ENCODE results near the gene PLCZ1. TPM values are rescaled to one million over a fixed set of nuclear protein-coding genes. Genes with fewer than 3 reads are reported as not detected.

Gene PLCZ1
- total and polyA plus RNA-seq, 10 of the 15 experiments (the other 5 are each of a cell fraction or from before 2014, with no cell fraction given): not detected

DNA sequence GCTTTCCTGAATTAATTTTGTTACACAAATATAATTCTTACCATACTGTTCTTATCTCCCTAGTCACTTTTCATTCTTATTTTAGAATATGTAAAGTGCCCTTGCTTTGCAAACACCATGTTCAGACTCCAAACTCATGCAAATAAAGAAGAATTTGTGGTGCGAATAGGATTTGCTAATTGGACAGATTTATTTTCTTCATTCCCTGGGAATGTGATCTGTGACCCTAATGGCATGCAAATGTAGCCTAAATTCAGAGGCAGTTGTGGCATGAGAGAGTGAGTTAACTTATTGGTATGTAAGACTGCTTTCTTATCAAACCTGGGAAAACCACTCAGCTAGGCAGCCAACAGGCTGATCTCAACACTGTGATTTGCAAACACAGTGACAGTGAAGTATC, 10.1 kb upstream of the PLCZ1 start:
- SMC1A ChIA-PET (ENCODE audit: uncharacterized antibody, unreplicated experiment): interaction anchor here (0.9 kb wide), 1 partner anchor 9 kb away, joined by 3 read pairs; the partner anchor contains the start of gene CAPZA3
- Histone ChIP-seq H3K4me3 (no peak overlapping the region), H3K27me3 (replicated peaks in 1 of 2; ENCODE audit: control insufficient read depth in 2 of 2, insufficient read depth in 2 of 2, low read length in 1 of 2) (no peaks in the 10 kb centered on the region), H2AFZ (ENCODE audit: control insufficient read depth, low read depth, low read length) (no peak overlapping the region), H3K9ac (ENCODE audit: control insufficient read depth, insufficient read depth, low read length) (no peak overlapping the region), H3K9me3 (replicated peaks; ENCODE audit: control insufficient read depth, insufficient read depth, low read length) (no peaks in the 10 kb centered on the region), H3K4me1 (ENCODE audit: control insufficient read depth, insufficient read depth, low read length) (no peaks in the 10 kb centered on the region), H3K27ac (ENCODE audit: control insufficient read depth, insufficient read depth) (no peak overlapping the region), H3K36me3 (ENCODE audit: control insufficient read depth in 2 of 2, insufficient read depth in 2 of 2, low read length in 1 of 2) (no peaks in the 10 kb centered on the region), H4K20me1 (ENCODE audit: control insufficient read depth, insufficient read depth) (no peaks in the 10 kb centered on the region), H3K4me2 (ENCODE audit: control insufficient read depth, insufficient read depth) (no peak overlapping the region), H3K79me2 (ENCODE audit: control insufficient read depth, insufficient read depth, low read length) (no peaks in the 10 kb centered on the region)
- no peak for TF ChIP-seq YY1 (IDR thresholded peaks at IDR 0.05; ENCODE audit: low read depth, low read length)
- TF ChIP-seq SRF (IDR thresholded peaks at IDR 0.05; ENCODE audit: low read depth in 2 of 2, low read length in 2 of 2): no peak
- no peak for TF ChIP-seq KDM1A (IDR thresholded peaks at IDR 0.05; ENCODE audit: borderline replicate concordance)
- no peak for TF ChIP-seq NR2C1 (IDR thresholded peaks at IDR 0.05)
- TF ChIP-seq, protein P1, sequence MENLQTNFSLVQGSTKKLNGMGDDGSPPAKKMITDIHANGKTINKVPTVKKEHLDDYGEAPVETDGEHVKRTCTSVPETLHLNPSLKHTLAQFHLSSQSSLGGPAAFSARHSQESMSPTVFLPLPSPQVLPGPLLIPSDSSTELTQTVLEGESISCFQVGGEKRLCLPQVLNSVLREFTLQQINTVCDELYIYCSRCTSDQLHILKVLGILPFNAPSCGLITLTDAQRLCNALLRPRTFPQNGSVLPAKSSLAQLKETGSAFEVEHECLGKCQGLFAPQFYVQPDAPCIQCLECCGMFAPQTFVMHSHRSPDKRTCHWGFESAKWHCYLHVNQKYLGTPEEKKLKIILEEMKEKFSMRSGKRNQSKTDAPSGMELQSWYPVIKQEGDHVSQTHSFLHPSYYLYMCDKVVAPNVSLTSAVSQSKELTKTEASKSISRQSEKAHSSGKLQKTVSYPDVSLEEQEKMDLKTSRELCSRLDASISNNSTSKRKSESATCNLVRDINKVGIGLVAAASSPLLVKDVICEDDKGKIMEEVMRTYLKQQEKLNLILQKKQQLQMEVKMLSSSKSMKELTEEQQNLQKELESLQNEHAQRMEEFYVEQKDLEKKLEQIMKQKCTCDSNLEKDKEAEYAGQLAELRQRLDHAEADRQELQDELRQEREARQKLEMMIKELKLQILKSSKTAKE (IDR thresholded peaks at IDR 0.05; ENCODE audit: low read depth, poor library complexity, severe bottlenecking): no peak
- intact Hi-C loops (cut with micrococcal nuclease; ENCODE audit: unreplicated experiment): no loop called here
- FAIRE-seq (no peak), ATAC-seq (no peak), DNase-seq (ENCODE audit: low read depth, low spot score) (no peak)
- BruUV-seq (replicated peaks): no TSS peak
- POLR2A ChIA-PET: no interaction called here
- RAD21 ChIA-PET (ENCODE audit: unreplicated experiment): no interaction called here
- 36% methylated on average over 1 of the region's 1 CpG for WGBS (ENCODE audit: insufficient coverage, insufficient replicate concordance, low lambda C conversion rate, missing lambda C conversion rate)
- CTCF ChIA-PET: interaction anchor here (0.8 kb wide), 1 partner anchor 16 kb away, joined by 4 read pairs; no protein-coding TSS in a partner anchor
- in situ Hi-C loops (cut with MboI): no loop called here

DNA sequence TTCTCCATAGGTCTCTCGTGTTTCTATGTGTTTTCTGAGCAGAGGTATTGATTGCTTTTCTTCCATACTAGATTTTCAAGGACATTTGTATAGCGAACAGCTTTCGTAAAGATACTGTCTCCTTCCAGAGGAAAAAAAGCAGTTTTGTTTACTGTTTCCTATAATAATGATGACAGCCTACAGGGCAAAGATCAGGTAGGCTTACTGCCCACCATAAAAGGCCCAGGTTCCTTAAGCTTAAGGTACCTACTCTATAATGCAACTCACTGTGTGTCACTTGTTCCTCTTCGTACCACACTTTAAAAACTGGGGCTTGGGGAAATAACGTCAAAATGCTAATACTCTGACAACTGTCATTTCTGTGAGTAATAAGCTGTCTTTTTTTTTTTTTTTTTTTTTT, 6.7 kb downstream of the PLCZ1 start:
- CTCF ChIA-PET: no interaction called here
- POLR2A ChIA-PET: no interaction called here
- no peak overlapping the region for H2AFZ ChIP-seq (ENCODE audit: control insufficient read depth, low read depth, low read length)
- no peaks in the 10 kb centered on the region for H3K4me1 ChIP-seq (ENCODE audit: control insufficient read depth, insufficient read depth, low read length)
- no peaks in the 10 kb centered on the region for H3K9me3 ChIP-seq (replicated peaks; ENCODE audit: control insufficient read depth, insufficient read depth, low read length)
- RAD21 ChIA-PET (ENCODE audit: unreplicated experiment): no interaction called here
- no peaks in the 10 kb centered on the region for H3K27me3 ChIP-seq (replicated peaks in 1 of 2; ENCODE audit: control insufficient read depth in 2 of 2, insufficient read depth in 2 of 2, low read length in 1 of 2)
- FAIRE-seq: no peak
- H3K4me2 ChIP-seq (ENCODE audit: control insufficient read depth, insufficient read depth): no peak overlapping the region
- intact Hi-C loops (cut with micrococcal nuclease; ENCODE audit: unreplicated experiment): no loop called here
- H3K9ac ChIP-seq (ENCODE audit: control insufficient read depth, insufficient read depth, low read length): no peak overlapping the region
- H3K27ac ChIP-seq (ENCODE audit: control insufficient read depth, insufficient read depth): no peak overlapping the region
- DNase-seq (ENCODE audit: low read depth, low spot score): no peak
- H3K79me2 ChIP-seq (ENCODE audit: control insufficient read depth, insufficient read depth, low read length): no peaks in the 10 kb centered on the region
- H3K4me3 ChIP-seq: no peak overlapping the region
- ATAC-seq: no peak
- TF ChIP-seq FOS (IDR thresholded peaks at IDR 0.05; ENCODE audit: borderline replicate concordance, extremely low read depth, insufficient read length) (no peak), CBX5 (IDR thresholded peaks at IDR 0.05; ENCODE audit: low read depth) (no peak), BCL11A (IDR thresholded peaks at IDR 0.05; ENCODE audit: low read depth, low read length) (no peak), KDM1A (IDR thresholded peaks at IDR 0.05; ENCODE audit: borderline replicate concordance) (no peak), ZNF217 (IDR thresholded peaks at IDR 0.05) (no peak), POLR2A (IDR thresholded peaks at IDR 0.05; ENCODE audit: low read depth, low read length) (no peak), GATAD2B (conservative IDR thresholded peaks at IDR 0.05; ENCODE audit: low read depth) (no peak), NFYA (IDR thresholded peaks at IDR 0.05; ENCODE audit: borderline replicate concordance, low read depth, low read length) (no peak), PML (IDR thresholded peaks at IDR 0.05; ENCODE audit: low read length) (no peak)
- TF ChIP-seq, protein P2, sequence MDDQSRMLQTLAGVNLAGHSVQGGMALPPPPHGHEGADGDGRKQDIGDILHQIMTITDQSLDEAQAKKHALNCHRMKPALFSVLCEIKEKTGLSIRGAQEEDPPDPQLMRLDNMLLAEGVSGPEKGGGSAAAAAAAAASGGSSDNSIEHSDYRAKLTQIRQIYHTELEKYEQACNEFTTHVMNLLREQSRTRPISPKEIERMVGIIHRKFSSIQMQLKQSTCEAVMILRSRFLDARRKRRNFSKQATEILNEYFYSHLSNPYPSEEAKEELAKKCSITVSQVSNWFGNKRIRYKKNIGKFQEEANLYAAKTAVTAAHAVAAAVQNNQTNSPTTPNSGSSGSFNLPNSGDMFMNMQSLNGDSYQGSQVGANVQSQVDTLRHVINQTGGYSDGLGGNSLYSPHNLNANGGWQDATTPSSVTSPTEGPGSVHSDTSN (IDR thresholded peaks at IDR 0.05; ENCODE audit: insufficient replicate concordance, low read depth, low read length): no peak
- in situ Hi-C loops (cut with MboI): no loop called here
- SMC1A ChIA-PET (ENCODE audit: uncharacterized antibody, unreplicated experiment): no interaction called here
- no peaks in the 10 kb centered on the region for H3K36me3 ChIP-seq (ENCODE audit: control insufficient read depth in 2 of 2, insufficient read depth in 2 of 2, low read length in 1 of 2)
- WGBS (ENCODE audit: insufficient coverage, insufficient replicate concordance, low lambda C conversion rate, missing lambda C conversion rate): 57% methylated on average over 5 of the region's 5 CpGs
- BruUV-seq (replicated peaks): no TSS peak
- H4K20me1 ChIP-seq (ENCODE audit: control insufficient read depth, insufficient read depth): no peaks in the 10 kb centered on the region
